ENCODE data around the gene ARID1B.

ARID1B gene

GRCh38 chr6:157159348-157159747 lies 382.2 kb downstream of the ARID1B start:
- DNase-seq (ENCODE audit: low spot score) = no peak

GRCh38 chr6:157161912-157162311 lies 384.7 kb downstream of the ARID1B start:
- DNase-seq (ENCODE audit: low spot score) = no peak

GRCh38 chr6:157162766-157163433 lies 385.7 kb downstream of the ARID1B start:
- no peak for DNase-seq (ENCODE audit: low spot score)

- no peak for DNase-seq (ENCODE audit: low spot score)
Observed at GRCh38 chr6:157163434-157164159, 386.4 kb downstream of the ARID1B start.

GRCh38 chr6:157164972-157165371 lies 387.8 kb downstream of the ARID1B start:
- no peak for DNase-seq (ENCODE audit: low spot score)

- no peak for DNase-seq (ENCODE audit: low spot score)
Observed at GRCh38 chr6:157166784-157167183, 389.6 kb downstream of the ARID1B start.

GRCh38 chr6:157167837-157168236 lies 390.7 kb downstream of the ARID1B start:
- DNase-seq (ENCODE audit: low spot score) = no peak

GRCh38 chr6:157168471-157168870 lies 391.3 kb downstream of the ARID1B start:
- no peak for DNase-seq (ENCODE audit: low spot score)

GRCh38 chr6:157169226-157169625 lies 392.0 kb downstream of the ARID1B start:
- no peak for DNase-seq (ENCODE audit: low spot score)

GRCh38 chr6:157169656-157170055 lies 392.5 kb downstream of the ARID1B start:
- DNase-seq (ENCODE audit: low spot score) = no peak

GRCh38 chr6:157170535-157170934 lies 393.4 kb downstream of the ARID1B start:
- no peak for DNase-seq (ENCODE audit: low spot score)

GRCh38 chr6:157171801-157172200 lies 394.6 kb downstream of the ARID1B start:
- no peak for DNase-seq (ENCODE audit: low spot score)

GRCh38 chr6:157172231-157172701 lies 395.1 kb downstream of the ARID1B start:
- DNase-seq (ENCODE audit: low spot score) = no peak

GRCh38 chr6:157172830-157173536 lies 395.8 kb downstream of the ARID1B start:
- DNase-seq (ENCODE audit: low spot score) = no peak

GRCh38 chr6:157173776-157174175 lies 396.6 kb downstream of the ARID1B start:
- DNase-seq (ENCODE audit: low spot score) = no peak

GRCh38 chr6:157174731-157175130 lies 397.6 kb downstream of the ARID1B start:
- no peak for DNase-seq (ENCODE audit: low spot score)

GRCh38 chr6:157177731-157178336 lies 400.7 kb downstream of the ARID1B start:
- no peak for DNase-seq (ENCODE audit: low spot score)

GRCh38 chr6:157181649-157182048 lies 404.5 kb downstream of the ARID1B start:
- DNase-seq (ENCODE audit: low spot score) = no peak

- no peak for DNase-seq (ENCODE audit: low spot score)
Observed at GRCh38 chr6:157182503-157183264, 405.5 kb downstream of the ARID1B start.

GRCh38 chr6:157184202-157185015 lies 407.2 kb downstream of the ARID1B start:
- DNase-seq (ENCODE audit: low spot score) = peak; percentile 40

- DNase-seq (ENCODE audit: low spot score) = no peak
Observed at GRCh38 chr6:157185171-157185570, 408.0 kb downstream of the ARID1B start.
